ENCODE results near the gene LINC01488. TPM values are rescaled to one million over a fixed set of nuclear protein-coding genes. Genes with fewer than 3 reads are reported as not detected.

LINC01488 gene
- total RNA-seq, 1 experiment from 2014 or later, result not detected

DNA sequence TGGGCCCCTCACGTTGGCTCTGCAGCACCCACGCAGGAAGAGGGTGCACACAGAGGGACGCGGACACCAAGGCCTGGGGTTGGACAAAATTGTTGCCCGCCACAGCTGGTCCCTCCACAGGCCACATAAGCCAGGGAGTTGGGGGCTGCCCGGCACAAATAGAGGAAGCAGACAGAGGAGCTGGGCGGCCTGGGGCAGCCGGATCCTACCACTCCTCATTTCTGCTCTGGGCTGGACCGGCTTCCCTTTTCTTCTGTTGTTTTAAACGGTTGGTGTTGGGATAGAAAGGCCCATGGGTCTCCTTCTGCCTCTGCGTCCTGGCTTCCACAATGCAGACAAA is 36.4 kb upstream of the LINC01488 start:
- DNase-seq (ENCODE audit: low spot score), result no peak

DNA sequence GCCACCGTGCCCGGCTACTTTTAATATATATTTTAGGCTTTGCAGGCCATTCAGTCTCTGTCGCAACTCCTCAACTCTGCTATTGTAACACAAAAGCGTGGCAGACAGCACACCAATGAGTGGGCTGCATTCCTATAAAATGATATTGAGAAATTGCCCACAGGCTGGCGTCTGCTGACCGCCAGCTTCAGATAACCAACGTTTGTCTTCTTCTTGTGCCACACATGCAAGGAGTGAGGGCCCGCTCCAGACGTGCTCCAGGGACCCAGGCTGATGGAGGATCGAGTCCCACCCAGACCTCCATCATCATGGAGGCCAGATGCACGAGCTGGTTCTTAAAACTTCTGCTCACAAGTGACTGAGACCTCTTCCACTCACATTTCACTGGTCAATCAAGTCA is 35.4 kb upstream of the LINC01488 start:
- DNase-seq (ENCODE audit: low spot score), result no peak

DNA sequence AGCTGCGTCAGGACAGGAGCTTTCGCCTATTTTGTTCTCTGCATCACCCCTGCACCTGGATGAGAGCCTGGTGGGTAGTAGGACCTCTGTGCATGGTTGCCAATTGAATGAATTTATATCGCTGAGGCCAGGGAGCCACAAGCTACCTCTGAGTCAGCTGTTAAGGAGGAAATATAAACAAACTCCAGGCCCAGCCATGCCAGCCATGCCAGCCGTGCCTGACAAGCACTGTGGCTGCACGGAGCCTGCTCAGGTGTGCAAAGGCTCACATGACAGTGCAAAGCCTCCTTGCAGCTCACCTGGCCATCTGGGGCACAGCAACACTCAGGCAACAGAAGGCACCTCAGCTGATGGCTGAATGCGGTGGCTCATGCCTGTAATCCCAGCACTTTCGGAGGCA is 33.7 kb upstream of the LINC01488 start:
- DNase-seq (ENCODE audit: low spot score), result peak; percentile 71

DNA sequence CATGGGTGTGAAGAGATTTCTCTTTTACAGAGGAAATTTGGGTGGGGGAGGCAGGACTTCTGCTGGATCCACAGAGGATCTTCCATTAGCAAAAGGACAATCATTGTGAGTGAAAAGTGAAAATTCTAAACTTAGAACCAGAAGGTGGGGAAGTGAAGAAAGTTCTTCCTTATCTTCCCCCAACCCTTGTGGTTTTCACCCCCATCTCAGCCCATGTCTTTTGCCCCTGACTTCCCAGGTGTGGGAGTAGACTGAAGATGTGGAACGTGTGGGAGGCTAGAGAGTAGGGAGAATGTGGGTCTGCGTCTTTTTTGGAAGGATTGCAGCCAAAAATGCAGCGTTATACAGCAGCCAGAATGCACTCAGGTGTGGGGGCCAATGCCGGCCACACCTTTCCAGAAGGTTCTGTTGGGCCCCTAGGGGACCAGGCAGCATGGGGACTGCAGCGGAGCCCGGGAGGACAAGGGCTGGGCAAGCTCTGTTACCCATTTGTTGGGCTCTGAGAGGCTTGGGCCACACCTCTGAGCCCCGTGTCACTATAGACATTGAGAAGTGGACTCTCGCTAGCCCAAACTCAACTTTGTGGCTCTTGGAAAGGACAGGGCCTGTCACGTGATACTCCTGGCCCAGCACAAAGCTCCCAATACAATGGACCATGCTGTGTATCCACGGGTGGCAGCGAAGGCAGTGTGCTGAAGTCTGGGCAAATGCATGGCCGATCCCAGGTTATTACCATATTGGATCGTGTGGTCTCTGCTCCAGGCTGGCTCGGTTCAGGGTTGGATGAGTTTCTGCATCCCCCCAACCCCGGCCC is 32.8 kb upstream of the LINC01488 start:
- DNase-seq (ENCODE audit: low spot score), result no peak

DNA sequence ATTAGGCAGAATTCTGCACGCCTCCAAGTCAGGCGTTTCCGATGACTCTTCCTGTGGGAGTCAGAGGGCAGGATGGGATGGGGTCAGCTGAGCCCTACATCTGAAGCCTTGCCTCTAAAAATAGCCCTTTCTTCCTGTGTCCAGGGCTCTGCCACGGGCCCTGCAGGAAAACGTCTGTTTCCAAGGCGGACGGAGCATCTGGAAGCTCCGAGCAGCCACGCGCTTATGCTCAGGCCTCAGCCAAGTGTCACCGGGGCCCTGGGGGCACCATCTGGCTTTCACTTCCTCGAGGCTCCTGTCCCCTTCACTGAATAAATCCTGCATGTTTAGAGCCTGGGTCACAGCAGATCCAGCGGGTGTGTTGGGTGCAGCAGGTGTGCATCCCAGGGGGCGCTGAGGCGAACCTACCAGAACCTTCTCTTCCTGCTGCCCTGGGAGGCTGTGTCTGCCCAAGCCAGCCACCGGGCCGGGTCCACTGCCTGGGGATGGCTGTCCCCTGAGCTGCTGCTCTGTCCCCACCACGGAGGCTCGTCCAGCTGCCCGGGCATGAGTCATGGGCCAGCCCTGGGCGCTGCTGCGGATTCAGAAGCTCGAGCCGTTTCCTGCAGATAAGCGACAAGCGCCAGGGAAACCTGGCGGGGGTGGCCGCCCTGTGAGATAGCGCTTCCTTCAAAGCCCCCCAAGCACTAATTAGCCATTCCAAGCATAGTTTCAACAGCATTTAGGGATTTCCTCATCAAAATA is 32.0 kb upstream of the LINC01488 start:
- DNase-seq (ENCODE audit: low spot score), result peak; percentile 92

DNA sequence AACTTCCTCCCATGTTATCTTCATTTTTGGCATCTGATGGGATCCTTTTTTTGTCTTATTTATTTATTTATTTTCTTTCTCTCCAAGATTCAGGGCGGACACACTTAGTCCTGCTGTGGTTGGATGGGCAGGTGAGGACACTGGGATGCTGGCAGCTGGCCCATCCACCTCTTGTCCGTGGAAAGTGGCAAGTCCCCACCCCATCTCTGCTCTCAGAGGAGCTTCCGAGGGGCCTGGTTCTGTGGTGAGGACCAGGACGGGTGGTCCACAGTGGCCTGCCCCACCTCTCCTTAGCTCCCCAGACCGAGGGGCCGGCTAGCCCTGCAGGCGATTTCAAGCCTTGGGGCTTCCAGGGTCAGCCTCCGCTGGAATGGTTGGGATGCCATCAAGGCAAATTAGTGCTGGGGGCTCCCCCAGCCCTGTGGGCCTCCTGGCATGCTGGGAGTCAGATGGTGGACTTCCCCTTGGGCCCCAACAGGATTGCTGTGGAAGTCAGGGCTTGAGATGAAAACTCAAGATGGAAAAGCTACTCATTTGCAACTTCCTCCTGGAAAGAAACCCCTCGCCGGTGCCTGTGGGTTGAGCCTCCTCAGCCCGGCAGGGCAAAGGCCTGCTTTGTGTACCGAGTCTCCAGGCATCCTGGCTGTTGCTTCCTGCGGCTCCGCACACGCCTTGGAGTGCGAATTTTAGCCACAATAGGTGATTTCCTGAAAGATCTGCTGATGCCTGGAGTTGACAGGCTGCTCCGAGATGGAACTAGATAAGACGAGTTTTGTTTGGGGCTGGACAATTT is 31.2 kb upstream of the LINC01488 start:
- DNase-seq (ENCODE audit: low spot score), result peak; percentile 52

DNA sequence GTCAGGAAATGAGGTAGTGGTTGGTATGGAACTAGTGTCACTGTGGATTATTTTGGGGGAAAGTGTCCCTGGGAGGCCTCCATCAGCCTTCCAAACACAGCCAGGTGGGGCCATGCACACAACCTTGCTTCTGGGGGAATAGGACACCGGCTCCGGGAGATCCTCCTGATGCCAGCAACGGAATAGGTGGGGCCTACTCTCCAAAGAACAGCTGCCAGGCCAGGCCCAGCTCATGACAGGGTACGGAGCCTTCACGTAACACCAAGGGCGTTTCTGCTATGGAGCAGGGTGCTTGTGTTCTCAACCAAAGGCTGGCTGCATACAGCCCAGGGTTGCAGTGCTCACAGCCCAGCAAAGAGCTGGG is 30.6 kb upstream of the LINC01488 start:
- no peak for DNase-seq (ENCODE audit: low spot score)

DNA sequence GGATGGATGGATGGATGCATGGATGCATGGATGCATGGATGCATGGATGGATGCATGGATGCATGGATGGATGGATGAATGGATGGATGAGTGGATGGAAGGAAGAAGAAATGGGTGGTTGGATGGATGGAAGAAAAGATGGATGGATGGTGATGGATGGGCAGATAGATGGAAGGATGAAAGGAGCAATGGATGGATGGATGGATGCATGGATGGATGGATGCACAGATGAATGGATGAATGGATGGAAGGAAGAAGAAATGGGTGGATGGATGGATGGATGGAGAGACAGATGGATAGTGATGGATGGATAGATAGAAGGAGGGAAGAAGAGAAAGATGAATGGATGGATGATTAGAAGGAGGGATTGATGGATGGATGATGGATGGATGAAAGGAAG is 30.2 kb upstream of the LINC01488 start:
- DNase-seq (ENCODE audit: low spot score), result no peak

DNA sequence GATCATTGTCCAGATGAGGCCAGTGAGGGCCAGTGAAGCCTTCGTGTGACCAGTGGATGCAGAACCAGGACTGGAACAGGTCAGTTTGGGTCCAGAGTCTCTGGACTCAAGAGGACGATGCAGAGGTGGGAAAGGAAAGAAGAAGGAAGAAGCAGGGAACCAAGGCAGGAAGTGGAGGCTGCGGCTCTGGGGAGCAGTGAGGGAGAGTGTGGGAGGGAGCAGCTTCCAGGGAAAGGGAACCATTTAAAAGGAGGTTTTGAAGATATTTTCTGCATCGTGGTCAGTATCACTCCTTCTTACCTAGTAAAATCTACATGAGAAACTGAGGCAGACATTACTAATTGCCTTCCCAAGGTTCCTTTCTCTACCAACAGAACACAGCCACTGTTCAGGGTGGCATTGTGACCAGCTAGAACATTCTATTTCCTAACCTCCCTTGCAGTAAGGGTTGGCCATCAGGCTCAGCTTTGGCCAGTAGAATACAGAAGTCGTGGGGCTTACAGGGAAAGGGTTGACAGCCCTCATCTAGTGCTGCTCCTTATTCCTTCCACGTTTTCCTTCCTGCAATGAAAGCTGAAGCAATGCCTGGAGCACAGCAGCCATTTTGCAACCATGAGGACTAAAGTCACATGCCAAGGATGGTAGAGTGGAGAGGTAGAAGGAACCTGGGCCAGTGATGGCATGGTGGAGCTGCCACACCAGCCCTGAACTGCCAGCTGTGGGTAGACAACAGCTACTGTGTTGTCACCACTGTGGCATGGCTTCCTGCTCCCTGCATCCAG is 29.1 kb upstream of the LINC01488 start:
- no peak for DNase-seq (ENCODE audit: low spot score)

DNA sequence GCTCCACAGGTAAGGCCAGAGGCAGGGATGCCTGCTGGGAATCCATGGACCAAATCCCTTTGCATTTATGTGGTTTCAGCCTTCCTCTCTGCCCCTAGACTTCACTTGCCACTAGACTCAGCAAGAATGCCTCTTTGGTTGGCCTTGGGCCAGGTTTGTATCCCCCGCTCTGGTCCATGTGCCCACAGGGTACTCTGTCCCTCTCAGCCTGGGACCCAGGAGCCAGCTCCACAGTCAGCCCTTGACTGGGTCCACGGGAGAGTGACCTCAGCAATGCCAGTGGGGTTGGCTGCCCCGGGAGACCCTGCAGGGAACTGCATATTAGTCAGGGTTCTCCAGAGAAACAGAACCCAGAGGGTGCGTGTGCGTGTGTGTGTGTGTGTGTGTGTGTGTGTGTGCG is 28.3 kb upstream of the LINC01488 start:
- no peak for DNase-seq (ENCODE audit: low spot score)

DNA sequence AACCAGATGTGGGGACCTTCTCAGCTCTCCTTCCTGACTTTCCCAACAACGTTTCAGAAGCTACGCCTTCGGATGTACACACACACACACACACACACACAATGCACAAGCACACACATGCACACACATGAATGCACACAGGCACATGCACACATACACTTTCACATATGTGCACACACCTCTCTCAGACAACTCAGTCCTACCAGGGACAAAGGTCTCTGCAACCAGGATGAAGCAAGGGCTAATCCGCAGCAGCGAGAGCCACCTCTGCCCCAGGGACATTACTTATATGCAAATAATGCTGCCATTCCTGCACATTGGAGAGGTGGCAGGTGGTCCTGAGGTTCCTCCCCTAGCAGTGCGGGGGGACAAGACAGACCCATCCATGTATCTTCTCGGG is 27.4 kb upstream of the LINC01488 start:
- DNase-seq (ENCODE audit: low spot score), result no peak

DNA sequence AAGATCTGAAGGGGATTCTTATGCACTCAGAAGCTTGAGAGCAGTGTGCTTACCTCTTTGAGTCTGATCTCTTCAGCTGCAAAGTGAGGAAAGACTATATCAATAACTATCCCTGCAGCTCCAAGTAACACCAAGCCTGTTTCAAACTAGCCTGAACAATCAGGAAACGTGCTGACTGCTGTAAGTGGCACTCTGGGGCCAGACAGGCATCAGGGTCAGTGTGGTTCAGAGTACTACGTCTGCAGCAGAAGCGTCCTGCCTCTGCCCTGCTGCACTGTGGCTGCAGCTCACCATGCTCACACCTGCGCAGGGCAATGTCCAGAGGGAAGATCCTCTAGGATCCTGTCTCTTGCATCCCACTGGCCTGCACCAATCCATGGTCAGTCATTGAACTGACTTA is 25.5 kb upstream of the LINC01488 start:
- no peak for DNase-seq (ENCODE audit: low spot score)

DNA sequence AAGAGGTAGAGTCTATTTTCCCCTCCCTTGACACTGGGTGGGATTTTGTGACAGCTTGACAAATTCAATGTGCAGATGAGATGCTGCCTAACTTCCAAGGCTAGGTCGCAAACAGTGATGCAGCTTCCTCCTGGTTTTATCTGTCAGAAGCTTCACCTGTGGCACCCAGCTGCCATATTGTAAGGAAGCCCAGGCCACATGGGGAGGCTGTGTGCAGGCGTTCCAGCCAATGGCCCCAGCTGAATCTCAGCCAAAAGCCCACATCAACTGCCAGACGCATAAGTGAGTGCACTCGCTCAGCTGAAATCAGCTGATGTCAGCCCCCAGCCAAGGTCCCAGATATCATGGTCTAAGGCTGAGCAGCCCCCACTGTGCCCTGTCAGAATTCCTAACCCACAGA is 24.8 kb upstream of the LINC01488 start:
- no peak for DNase-seq (ENCODE audit: low spot score)

DNA sequence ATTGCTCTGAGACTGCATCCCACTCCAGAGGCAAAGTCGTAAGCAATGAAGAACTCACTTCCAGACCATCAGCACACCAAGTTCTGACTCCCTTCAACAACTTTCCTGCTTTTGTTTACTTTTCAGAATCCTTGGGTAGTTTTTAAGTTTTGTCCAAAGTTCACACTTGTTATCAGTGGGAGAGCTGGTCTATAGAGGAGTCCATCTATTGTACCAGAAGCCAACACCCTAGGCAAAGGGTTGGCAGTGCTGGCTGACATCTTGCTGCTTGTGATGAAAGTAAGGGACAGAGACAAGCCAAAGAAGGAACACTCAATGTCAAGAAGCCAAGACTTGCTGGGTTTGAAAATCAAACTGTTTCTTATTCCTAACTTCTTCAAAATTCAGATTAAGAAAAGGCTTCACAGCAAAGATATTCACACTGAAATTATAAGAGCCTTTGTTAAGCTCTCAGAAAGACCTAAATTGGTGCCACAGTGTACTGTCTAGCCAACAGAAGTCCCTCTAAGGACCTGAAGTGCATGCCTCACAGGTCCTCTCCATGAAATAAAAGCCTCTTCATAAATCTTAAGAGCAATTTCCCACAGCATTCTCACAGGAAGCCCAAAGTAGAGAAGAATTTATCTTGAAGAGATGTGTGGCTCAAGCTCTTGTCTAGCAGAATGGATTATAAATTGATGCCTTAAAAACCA is 21.5 kb upstream of the LINC01488 start:
- no peak for DNase-seq (ENCODE audit: low spot score)

DNA sequence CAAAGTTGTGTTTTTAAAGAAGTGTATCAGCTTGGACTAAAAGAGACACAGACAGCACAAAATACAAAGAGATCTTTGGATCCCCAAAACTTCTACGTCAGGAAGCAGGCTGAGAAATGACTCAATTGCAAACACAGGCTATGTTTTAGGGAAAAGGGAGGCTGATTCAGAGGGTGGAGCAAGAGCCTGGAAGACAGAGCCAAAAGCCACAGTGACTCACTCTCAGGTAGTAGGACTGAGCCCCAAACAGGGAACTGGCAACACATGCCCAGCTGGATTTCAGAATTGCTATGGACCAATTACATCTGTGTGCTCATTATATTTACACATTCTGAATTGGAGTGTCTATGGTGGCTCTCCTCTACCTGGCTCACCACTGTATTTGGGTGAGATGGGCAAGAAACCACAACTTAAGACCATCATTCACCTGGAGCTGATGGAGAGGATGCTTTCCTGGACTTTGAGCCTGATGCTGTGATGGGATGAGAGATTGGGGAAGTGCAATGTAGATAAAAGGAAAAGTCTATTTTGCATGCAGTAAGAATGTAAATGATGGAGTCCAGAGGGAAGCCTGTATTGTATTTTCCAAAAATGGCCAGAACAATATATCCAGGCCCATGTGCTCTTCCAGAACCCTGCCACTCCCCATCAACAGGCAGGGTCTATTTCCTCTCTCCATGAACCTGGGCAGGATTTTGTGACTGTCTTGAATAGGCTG is 20.8 kb upstream of the LINC01488 start:
- peak; percentile 89 for DNase-seq (ENCODE audit: low spot score)

DNA sequence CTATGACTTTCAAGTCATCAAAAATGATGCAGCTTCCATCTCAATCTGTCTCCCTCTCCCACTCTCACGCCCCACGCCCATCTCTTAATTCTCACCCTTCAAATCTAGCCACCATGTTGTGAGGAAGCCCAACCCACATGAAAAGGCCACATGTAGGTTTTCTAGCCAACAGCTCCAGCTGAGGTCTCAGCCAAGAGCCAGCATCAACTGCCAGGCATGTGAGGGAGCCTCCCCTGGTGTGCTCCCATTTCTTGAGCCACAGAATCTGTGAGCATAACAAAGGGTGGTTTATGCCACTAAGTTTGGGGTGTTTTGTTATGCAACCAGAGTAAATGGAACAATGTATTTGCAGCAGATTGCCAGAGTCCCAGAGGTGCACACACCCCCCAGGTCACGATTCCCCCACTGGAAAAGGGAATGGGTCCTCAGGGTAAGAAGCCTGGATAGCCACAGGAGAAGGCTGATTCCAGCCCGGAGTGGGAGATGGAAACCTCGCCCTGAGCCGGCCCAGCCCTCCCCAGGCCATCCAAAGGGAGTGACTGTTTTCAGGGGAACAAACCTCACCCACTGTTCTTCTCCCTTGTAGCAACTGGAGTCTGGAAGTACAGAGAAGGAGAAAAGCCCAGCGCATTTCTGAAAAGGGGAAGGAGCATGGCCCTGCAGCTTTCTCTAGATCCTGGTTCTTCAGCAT is 20.0 kb upstream of the LINC01488 start:
- no peak for DNase-seq (ENCODE audit: low spot score)

DNA sequence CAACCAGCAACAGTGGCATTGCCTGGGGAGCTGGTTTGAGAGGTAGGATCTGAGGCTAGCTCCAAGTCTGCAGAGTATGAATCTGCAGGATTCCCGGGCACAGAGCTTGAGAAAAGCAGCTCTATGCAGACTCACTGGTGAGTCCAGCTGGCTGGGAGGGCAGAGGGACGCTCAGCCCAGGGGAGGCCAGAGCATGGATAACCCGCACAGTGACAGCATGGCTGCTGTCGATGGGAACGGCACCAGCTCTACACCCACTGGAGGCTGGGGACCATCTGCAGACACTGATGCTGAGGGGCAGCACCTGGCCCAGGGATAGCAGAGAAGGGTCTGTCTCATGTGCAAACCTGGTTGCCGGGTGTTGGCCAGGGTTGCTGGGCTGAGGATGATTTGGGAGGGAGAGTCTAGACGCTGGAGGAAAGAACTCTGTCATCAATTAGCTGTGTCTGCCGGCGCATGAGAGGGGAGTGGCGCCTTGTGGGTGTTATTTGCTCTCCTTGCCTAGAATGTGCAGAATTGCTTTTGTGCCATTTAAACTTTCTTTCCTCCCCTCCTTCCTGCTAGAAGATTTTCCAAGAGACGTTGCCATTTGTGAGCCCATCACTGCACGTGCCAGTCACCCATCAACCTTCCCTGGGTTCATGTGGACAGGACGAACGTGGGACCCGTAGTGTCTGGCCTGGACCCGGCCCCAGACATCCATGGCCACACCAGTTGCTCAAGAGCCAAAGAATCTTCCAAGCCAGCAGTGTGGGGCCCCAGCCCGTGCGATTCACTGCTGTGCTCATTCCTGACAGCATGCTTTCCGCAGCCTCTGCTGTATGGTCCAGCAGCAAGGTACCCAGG is 19.1 kb upstream of the LINC01488 start:
- DNase-seq (ENCODE audit: low spot score), result no peak

DNA sequence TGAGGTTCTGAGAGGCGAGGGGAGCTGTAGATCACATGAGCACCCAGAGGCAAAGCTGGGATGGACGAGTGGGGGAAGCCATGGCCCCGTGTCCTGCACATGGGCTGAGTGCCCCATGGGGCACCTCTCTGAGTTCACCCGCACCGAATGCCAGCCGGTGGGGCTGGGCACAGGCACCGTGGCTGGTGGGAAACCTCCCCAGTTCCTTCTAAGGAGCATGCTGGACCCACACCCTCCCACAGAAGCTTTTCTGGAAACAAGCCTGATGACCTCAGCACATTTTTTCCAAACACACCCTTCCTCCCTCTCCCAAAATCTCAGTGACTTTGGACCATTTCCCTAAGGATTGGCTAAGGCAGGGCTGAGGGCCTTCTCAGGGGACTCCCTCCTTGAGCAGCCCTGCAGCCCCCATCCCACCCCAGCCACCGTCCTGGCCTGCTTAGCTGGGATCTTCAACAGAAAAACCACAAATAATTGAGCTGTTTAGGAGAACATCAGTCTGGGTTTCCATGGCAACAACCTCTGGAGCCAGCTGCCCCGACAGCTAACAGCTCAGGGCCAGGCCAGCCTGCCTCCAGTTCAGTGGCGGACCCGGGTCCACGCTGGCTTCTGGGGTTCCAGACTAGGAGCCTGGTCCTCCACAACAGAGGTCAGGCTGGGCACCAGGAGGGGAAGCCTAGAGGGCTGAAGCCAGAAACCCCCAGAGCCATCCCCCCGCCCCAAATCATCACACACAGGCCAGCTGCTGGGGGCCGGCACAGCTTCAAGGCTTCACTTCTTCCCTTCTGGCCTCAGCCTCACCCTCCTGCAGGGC is 18.1 kb upstream of the LINC01488 start:
- DNase-seq (ENCODE audit: low spot score), result no peak

Data from A172 (cell line).